ENCODE data around the gene TREH.
"Not testable (repeated sequence)": the region's sequence is repeated elsewhere in the genome, so short reads cannot be mapped to it uniquely, and the experiment has no call there.

Gene TREH, protein sequence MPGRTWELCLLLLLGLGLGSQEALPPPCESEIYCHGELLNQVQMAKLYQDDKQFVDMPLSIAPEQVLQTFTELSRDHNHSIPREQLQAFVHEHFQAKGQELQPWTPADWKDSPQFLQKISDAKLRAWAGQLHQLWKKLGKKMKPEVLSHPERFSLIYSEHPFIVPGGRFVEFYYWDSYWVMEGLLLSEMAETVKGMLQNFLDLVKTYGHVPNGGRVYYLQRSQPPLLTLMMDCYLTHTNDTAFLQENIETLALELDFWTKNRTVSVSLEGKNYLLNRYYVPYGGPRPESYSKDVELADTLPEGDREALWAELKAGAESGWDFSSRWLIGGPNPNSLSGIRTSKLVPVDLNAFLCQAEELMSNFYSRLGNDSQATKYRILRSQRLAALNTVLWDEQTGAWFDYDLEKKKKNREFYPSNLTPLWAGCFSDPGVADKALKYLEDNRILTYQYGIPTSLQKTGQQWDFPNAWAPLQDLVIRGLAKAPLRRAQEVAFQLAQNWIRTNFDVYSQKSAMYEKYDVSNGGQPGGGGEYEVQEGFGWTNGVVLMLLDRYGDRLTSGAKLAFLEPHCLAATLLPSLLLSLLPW

DNA sequence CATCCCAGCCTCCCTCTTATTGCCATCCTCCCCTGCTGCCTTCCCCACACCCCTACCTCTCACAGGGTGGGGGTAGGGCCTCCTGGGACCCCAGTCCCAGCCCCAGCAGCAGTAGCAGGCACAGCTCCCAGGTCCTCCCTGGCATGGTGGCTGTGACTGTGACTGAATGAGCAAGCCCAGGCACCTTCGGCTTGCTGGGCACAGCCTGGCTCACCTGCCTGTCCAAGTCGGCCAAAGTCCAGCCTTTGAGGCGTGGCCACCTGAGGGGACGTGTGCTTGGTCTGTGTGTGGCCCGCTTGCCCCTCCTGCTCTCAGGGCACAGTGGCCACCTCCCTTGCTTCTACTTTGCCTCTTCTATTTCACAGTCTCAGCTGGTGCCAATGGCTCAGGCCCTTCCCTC is at the start of gene TREH:
Gene TREH (minus strand): TSS at position 168 of the 400 bp plus-strand sequence. CDS start 23 bp downstream, at position 145.
- DNase-seq, result no peak

DNA sequence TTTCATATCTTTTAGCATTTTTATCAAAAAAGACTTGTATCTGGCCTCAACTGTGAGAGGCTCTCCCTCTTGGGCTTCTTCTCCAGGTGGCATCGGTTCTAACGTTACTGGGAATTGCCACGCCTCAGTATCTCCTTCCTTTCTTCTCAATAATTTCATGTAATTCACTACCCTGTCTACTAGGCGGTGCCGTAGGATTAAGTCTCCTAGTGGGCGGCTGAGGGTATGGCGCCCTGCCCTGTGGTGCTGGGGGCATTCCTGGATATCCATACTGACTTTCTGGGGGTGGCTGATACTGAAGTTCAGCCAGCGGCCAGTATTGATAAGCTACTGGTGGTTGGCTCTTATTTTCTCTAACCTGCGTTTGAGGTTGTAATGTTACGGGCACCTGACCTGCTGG is 48.7 kb upstream of the TREH start:
- DNase-seq, result not testable (repeated sequence)

DNA sequence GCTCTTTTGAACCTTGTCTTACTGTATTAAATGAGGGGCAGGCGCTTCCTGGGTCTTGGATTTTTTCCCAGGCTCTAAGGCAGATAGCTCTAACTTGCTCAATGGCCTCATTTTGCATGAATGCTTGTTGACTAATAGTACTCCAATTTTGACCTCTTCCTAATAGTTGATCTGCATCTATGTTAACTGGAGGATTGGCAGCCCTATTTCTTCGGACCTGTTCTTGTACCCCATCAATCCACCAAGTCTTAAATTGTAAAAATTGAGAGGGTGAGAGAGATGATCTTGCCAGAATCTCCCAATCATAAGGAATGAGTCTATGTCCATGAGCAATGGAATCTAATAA is 48.2 kb upstream of the TREH start:
- not testable (repeated sequence) for DNase-seq

DNA sequence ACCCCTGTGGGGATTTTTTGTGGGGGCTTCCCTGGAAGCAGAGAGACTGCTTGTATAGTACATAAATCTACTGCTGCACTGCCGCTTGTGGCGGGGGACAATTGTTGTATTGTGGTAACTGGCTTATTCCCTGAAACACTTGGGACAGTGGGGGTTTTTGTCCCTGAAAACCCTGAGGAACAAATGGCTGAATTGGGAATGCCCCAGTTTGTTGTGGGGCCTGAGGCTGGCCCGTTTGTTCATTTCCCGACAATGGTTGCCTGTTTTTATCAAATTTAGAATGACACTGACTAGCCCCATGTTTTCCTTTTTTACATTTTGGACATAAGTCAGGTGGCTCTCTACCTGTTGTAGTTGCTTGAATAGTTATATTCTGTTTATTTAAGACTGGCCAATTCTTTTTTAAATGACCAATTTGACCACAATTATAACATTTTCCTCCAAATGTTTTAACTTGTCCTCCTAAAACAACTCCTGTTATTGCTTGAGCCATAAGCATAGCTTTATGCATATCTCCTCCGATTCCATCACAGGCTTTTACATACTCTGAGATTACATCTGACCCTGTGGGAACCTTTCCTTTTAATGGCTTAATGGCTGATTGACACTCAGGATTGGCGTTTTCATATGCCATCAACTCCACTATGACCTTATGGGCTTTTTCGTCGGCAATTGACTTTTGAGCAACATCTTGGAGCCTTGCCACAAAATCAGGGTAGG is 47.7 kb upstream of the TREH start:
- DNase-seq, result not testable (repeated sequence)

DNA sequence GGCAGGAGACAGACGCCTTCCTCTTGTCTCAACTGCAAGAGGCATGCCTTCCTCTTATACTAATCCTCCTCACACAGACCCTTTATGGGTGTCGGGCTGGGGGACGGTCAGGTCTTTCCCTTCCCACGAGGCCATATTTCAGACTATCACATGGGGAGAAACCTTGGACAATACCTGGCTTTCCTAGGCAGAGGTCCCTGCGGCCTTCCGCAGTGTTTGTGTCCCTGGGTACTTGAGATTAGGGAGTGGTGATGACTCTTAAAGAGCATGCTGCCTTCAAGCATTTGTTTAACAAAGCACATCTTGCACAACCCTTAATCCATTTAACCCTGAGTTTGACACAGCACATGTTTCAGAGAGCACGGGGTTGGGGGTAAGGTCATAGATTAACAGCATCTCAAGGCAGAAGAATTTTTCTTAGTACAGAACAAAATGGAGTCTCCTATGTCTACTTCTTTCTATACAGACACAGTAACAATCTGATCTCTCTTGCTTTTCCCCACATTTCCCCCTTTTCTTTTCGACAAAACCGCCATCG is 42.1 kb upstream of the TREH start:
- DNase-seq, result not testable (repeated sequence)

DNA sequence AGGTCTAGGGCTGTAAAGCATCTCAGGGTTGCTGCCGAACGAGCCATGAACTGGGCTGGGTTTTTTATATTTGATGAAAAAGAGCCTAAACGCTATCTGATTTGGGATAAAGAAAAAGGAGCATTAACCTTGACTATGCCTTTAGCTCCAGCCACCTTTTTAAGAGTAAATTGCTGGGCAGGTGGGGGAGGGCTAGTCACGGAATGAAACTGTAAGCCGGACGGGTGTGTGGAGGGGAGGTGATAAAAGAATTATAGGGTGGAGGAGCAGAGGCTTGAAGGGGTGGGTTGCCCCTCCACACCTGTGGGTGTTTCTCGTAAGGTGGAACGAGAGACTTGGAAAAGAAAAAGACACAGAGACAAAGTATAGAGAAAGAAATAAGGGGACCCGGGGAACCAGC is 41.3 kb upstream of the TREH start:
- not testable (repeated sequence) for DNase-seq

DNA sequence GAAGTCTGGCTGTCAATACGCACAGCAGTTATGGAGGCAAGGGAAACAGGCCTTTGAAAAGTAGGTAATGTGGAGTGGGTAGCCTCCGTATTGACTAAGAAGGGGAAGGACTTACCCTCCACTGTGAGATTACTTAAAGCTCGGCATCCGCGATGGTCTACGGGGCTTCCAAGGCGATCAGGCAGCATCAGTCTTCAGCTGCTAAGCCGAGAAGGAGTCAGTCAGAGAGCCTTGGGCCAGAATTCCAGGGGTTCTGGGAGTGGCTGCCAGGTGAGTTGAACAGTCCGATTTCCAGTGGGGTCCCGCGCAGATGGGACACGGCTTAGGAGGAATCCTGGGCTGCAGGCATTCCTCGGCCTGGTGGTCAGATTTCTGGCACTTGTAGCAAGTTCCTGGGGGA is 40.6 kb upstream of the TREH start:
- not testable (repeated sequence) for DNase-seq

DNA sequence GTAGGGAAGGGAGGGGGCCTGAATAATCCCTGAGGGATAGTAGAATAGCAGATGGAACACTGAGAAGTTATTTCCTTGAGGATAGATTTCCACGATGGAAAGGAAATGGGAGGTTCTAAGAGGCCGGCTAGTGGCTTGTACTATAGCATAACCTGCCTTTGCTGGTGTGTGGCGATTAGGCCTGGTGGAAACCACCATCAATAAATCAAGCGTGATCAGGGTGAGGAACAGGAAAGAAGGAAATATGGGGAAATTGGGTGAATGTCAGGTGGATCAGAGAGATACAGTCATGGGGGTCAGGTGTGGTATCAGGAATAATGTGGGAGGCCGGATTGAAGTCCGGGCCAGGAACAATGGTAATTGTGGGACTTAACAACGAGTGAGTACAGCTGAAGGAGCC is 39.1 kb upstream of the TREH start:
- DNase-seq, result not testable (repeated sequence)

DNA sequence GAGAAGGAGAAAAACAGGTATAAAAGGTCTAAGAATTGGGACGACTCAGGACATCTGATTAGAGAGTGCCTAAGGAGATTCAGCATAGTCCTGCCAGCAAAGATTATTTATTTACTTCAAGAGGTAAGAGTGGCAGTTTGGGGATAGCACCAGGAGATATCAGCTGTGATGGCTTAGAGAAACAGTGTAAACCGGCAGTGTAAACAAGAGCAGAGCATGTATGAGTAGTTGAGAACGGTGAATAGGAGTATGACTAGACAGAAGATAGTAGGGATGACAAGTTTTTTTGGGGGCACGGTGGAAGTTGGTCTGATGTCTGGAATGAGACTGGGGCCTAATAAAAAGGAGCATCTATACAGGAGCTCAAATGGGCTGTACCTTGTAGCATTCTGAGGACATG is 38.3 kb upstream of the TREH start:
- DNase-seq, result not testable (repeated sequence)

DNA sequence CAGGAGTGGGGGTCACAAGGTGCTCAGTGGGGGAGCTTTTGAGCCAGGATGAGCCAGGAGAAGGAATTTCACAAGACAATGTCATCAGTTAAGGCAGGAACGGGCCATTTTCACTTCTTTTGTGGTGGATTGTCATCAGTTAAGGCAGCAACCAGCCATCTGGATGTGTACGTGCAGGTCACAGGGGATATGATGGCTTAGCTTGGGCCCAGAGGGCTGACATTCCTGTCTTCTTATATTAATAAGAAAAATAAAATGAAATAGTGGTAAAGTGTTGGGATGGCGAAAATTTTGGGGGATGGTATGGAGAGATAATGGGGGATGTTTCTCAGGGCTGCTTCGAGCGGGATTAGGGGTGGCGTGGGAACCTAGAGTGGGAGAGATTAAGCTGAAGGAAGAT is 37.8 kb upstream of the TREH start:
- not testable (repeated sequence) for DNase-seq

DNA sequence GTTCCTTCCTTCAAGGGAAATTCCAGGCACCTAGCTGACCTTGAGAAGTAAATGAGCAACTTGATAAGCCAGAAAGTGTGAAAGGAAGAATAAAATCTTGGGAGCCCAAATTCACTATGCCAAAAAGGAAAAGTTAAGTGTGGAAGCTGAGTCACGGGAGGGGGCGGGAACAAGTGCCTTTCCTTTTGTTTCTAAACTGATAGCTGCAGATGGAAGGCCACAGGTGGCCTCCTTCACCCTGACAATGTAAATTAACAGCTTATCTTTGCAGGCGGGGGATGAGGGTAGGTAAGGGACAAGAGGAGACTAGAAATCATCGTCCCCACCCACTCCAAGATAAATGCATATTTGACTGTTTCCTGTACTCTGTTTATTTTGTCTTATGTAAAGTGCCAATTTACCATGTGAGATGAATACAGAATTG is 36.4 kb upstream of the TREH start:
- no peak for DNase-seq

DNA sequence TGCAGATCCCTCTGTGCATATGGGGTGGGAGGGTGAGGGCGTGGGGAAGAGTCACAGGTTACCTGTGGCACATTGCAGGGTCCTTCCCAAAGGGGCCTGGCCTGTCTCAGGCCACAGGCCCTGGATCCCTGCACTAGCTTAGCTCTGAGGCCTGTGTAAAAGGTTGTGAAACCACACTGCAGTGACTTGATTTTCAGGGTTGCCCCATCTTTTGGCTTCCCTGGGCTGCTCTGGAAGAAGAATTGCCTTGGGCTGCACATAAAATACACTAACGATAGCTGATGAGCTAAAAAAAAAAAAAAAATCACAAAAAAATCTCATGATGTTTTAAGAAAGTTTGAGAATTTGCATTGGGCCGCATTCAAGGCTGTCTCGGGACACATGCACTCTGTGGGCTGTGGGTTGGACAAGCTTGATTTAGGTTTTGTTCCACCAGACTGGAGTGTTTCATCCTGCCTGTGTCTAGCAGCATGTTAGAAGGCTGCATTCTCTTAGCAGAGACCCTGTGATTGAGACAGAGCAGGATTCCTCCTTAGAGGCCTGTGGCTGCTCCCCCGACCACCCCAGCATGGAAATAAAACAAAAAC is 35.9 kb upstream of the TREH start:
- DNase-seq, result no peak

DNA sequence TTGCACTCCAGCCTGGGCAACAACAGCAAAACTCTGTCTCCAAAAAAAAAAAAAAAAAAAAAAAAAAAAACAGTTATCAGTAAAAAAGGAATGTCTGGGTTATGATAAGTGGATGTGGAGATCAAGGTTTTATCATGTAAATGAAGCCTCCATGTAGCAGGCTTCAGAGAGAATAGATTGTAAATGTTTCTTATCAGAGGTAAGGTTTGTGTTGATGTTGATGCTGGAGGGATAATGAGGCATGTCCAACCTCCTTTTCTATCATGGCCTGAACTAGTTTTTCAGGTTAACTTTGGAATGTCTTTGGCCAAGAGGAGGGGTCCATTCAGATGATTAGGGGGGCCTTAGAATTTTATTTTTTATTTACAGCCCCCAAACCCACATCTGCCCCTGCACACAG is 35.4 kb upstream of the TREH start:
- no peak for DNase-seq

DNA sequence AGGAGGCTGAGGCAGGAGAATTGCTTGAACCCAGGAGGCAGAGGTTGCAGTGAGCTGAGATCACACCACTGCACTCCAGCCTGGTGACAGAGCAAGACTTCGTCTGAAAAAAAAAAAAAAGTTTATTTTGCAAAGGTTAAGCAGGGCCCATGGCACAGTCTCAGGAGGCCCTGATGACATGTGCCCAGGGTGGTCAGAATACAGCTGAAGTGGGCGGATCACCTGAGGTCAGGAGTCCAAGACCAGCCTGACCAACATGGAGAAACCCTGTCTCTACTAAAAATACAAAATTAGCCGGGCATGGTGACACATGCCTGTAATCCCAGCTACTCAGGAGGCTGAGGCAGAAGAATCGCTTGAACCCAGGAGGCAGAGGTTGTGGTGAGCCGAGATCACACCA is 35.0 kb upstream of the TREH start:
- DNase-seq, result not testable (repeated sequence)

DNA sequence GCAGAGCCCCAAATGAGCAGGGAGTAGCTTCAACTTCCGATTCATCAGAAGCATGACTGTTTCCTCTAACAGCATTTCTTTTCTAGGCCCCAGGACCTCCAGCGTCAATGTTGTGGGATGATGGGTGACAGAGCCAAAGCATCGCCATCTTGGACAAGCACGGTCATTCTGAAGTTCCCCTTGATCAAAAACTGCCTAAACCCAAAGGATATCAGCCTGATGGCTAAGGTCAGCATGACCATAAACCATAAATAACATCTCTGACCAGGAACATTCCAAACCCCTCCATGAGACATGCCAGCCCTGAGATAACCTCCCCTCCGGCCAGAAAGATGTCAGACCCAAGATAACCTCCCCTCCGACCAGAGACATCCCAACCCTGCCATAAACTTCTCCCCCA is 28.8 kb upstream of the TREH start:
- DNase-seq, result no peak

DNA sequence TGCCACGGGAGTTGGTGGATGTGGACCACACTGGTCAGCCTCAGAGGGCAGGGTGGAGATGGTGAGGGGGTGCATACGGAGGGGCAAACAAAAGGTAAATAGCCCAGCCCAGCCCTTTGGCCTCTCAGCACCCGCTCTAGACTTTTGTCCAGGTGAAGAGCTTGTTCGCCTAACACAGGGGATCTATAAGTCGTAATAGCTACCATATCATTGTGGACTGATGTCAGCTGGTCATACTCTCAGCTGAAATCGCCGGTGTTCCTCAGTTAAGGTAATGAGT is 27.0 kb upstream of the TREH start:
- no peak for DNase-seq

DNA sequence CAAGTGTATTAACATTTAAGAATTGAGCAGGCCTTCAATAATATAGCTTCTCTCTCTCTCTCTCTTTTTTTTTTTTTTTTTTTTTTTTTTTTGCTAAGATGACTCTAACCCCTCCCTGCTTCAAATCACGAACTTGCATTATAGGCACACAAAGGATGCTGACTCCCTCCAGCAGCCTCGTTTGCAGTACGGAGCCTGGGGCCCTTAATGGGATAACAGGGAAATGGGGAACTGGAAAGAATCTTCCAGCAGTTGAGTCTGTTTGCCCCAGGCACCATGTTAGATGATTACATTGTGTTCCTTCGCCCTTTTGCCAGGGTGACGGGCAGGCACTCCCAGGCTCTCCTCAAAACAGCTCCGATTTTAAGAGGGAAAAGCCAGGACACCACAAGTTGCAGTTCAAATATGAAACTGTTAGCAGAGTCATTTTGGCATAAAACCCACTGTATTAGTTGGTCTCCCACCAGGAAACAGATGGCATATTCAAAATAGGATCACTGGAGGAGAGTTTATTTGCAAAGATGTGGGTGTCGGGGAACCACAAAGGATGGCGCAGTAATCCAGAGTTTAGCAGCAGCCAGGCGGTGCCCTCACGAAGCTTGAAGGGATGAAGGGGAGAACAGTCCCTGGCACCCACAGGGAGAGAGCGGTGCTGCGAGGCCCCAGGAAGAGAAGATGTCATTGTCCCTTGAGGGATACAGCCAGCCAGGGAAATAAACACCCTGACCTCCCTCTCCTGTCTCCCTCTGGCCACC is 26.5 kb upstream of the TREH start:
- DNase-seq, result no peak

DNA sequence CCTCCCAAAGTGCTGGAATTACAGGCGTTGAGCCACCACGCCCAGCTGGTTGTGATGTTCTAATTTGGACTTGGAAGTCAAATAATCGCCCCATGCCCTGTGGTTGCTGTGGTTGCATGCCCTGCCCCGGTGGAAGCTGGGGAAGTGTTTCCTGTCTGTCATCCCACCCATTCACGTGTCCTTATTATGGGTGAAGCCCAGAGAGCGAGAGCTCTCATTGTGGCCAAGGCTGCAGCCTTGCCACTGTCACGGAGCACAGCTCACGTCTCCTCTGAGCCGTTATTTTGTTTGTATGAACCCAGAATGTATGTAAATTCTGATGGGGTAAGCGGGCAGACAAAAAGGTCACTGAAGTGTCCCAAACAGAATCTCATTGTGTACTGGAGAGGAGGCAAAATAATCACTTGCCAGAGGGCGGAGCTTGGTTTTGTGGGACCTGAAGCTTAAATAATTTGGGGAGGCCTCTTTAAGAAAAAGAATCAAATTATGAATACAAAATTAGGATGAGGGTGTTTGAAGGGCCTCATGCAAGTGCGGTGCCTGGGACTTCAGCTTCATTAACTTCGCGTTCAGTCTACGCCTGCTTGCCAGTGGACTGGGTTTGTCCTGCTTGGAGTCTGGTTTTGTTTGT is 25.8 kb upstream of the TREH start:
- no peak for DNase-seq

DNA sequence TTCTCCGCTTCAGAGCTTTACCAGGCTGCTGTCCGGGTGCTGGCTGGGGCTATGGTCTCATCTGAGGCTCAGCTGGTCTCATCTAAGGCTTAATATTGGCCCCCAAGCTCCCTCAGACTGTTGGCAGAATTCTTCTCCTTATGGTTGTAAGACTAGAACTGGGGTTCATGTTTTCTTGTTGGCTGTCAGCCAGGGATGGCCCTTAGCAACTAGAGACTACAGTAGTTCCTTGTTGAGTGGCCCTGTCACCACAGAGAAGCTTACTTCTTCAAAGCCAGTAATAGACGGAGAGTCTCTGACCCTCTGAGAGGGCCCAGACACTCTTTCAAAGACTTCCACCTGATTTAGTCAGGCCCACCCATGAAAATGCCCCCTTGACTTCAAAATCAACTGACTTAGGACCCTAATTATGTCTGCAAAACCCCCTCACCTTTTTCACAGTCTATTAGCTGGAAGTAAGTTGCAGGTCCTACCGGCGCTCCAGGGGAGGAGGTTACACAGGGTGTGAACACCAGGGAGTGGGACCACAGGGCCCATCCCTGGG is 24.2 kb upstream of the TREH start:
- DNase-seq, result no peak

DNA sequence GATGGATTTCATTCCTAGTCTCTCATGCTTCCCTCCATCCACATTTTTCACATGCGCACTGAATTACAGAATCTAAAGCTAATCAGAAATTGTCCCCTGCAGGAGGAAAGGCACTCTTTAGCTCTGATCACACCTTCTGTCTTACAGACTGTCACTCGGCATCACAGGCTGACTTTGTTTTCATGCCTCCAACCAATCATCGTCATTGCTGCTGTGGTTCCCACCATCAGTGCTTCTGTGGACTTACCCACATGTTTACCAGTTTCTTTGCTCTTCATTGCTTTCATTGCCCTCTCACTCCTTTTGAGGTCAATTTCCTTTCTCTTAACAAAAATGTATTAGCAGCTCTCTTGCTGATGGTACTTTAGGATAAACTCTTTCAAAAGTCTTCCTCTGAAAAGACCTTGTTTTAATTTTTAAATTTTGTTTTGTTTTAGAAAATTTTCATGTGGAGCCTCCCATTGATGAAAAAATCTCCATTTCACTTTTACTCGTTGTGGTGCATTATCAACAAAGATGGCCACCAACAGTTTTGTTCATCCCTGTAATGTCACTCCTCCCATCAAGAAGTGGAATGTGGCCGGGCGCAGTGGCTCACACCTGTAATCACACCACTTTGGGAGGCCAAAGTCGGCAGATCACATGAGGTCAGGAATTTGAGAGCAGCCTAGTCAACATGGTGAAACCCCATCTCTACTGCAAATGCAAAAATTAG is 20.2 kb upstream of the TREH start:
- DNase-seq, result no peak

DNA sequence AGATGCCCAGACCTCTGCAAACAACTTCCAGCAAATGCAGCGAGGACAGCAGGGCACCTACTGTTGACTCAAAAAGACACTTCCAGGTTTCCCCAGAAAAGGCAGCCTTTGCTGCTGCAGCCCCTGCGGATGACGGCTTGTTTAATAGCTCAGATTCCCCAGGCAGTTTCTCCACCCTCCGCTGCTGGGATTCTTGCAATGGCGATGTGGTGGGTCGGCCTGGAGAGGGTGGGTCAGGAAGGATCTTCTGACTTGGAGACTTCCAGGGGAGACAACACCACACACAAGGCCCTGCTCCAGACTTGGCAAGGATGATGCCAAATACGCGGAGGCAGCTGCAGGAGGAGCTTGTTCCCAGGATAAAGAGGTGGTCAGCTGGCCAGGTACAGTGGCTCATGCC is 17.9 kb upstream of the TREH start:
- no peak for DNase-seq
